Subcutaneous adipose tissue (tissue), 4 donors: Measurements from ENCODE around the gene PAPOLB. TPM values are rescaled to one million over a fixed set of nuclear protein-coding genes. Genes with fewer than 3 reads are reported as not detected.

Source experiments
- CTCF ChIP-seq: fragments of 450-650 bp; IDR thresholded peaks from one replicate; pipeline ENCODE4 v1.5.1; 2016; ENCODE audit warnings: low read depth, mild to moderate bottlenecking, control low read depth, antibody characterized with exemption, moderate library complexity
- total RNA-seq, 4 donors: library from RNA; depleted of rRNA; stranded (reverse); fragments of >200 nt; gene quantifications; one replicate each; pipeline ENCODE4 v1.1.0, GENCODE V29; 2016

PAPOLB gene
- total RNA-seq, 4 donors from 2014 or later: 0.22 to 0.68 (median 0.35) TPM

- no peak for TF ChIP-seq CTCF
These were observed 12.4 kb downstream of the PAPOLB start for GRCh38 chr7:4849390-4849789.

GRCh38 chr7:4845740-4846142 lies 16.1 kb downstream of the PAPOLB start:
- TF ChIP-seq CTCF: no peak

GRCh38 chr7:4842319-4843064 lies 19.3 kb downstream of the PAPOLB start:
- TF ChIP-seq CTCF: no peak

GRCh38 chr7:4841836-4842235 lies 20.0 kb downstream of the PAPOLB start:
- no peak for TF ChIP-seq CTCF

GRCh38 chr7:4841007-4841784 lies 20.6 kb downstream of the PAPOLB start:
- no peak for TF ChIP-seq CTCF

- TF ChIP-seq CTCF: no peak
These were observed 21.7 kb downstream of the PAPOLB start for GRCh38 chr7:4840079-4840501.

- no peak for TF ChIP-seq CTCF
These were observed 23.1 kb downstream of the PAPOLB start for GRCh38 chr7:4838626-4839334.
